Right lobe of liver (tissue), 4 donors: ENCODE results near the gene BDKRB2.

Experiments used
- CTCF ChIP-seq, 4 donors: fragments of 200-600 bp in 3 of 4; fragments of 450-650 bp in 1 of 4; IDR thresholded peaks; one replicate each; pipeline versions ENCODE4 v1.5.1 to v1.8.0; 2016 to 2022; ENCODE audit warnings: antibody characterized with exemption in 4 of 4, mild to moderate bottlenecking in 2 of 4
- POLR2A ChIP-seq: fragments of 450-650 bp; IDR thresholded peaks from one replicate; pipeline ENCODE4 v1.6.1; 2017; ENCODE audit warnings: antibody characterized with exemption, mild to moderate bottlenecking
- donor health status: DM: no; HTN: no; CAD: no.
- donor health status: DM: no; HTN: no; CAD: no.
- donor health status: DM: no; HTN: yes; CAD: no.

- TF ChIP-seq POLR2A, result no peak
- TF ChIP-seq CTCF (IDR thresholded peaks at IDR 0.05), result no peak
Observed at GRCh38 chr14:96158735-96159134, 45.9 kb upstream of the BDKRB2 start.
